ENCODE data around the gene TMEM51. TPM values are rescaled to one million over a fixed set of nuclear protein-coding genes. Genes with fewer than 3 reads are reported as not detected.

TMEM51 gene
- polyA plus RNA-seq, 1 donor from 2014 or later = 1.7 TPM

DNA sequence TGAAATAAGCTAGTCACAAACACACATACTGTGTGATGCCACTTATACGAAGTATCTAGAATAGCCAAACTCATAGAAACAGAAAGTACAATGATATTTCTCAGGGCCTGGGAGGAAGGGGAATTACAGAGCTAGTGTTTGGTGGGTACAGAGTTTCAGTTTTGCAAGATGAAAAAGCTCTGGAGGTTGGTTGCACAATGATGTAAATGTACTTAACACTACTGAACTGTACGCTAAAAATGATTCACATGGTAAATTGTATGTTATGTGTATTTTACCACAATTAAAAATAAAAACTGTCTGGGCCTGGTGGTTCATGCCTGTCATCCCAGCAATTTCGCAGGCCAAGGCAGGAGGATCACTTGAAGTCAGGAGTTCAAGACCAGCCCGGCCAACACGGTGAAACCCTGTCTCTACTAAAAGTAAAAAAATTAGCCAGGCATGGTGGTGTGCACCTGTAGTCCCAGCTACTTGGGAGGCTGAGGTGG lies 78.2 kb downstream of the TMEM51 start:
- TF ChIP-seq SMC3 (conservative IDR thresholded peaks at IDR 0.05; ENCODE audit: poor library complexity) (no peak), RAD21 (conservative IDR thresholded peaks at IDR 0.05) (no peak), MXI1 (conservative IDR thresholded peaks at IDR 0.05; ENCODE audit: poor library complexity, severe bottlenecking) (no peak), TAF1 (IDR thresholded peaks at IDR 0.05; ENCODE audit: low read depth) (no peak), POLR2AphosphoS5 (IDR thresholded peaks at IDR 0.05) (no peak), EZH2 (IDR thresholded peaks at IDR 0.05; ENCODE audit: borderline replicate concordance, insufficient read depth, low read length, poor library complexity, severe bottlenecking) (no peak), EP300 (conservative IDR thresholded peaks at IDR 0.05; ENCODE audit: poor library complexity, severe bottlenecking) (no peak)
- TF ChIP-seq, protein P1, sequence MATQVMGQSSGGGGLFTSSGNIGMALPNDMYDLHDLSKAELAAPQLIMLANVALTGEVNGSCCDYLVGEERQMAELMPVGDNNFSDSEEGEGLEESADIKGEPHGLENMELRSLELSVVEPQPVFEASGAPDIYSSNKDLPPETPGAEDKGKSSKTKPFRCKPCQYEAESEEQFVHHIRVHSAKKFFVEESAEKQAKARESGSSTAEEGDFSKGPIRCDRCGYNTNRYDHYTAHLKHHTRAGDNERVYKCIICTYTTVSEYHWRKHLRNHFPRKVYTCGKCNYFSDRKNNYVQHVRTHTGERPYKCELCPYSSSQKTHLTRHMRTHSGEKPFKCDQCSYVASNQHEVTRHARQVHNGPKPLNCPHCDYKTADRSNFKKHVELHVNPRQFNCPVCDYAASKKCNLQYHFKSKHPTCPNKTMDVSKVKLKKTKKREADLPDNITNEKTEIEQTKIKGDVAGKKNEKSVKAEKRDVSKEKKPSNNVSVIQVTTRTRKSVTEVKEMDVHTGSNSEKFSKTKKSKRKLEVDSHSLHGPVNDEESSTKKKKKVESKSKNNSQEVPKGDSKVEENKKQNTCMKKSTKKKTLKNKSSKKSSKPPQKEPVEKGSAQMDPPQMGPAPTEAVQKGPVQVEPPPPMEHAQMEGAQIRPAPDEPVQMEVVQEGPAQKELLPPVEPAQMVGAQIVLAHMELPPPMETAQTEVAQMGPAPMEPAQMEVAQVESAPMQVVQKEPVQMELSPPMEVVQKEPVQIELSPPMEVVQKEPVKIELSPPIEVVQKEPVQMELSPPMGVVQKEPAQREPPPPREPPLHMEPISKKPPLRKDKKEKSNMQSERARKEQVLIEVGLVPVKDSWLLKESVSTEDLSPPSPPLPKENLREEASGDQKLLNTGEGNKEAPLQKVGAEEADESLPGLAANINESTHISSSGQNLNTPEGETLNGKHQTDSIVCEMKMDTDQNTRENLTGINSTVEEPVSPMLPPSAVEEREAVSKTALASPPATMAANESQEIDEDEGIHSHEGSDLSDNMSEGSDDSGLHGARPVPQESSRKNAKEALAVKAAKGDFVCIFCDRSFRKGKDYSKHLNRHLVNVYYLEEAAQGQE (IDR thresholded peaks at IDR 0.05; ENCODE audit: borderline replicate concordance) = no peak
- TF ChIP-seq, protein P2, sequence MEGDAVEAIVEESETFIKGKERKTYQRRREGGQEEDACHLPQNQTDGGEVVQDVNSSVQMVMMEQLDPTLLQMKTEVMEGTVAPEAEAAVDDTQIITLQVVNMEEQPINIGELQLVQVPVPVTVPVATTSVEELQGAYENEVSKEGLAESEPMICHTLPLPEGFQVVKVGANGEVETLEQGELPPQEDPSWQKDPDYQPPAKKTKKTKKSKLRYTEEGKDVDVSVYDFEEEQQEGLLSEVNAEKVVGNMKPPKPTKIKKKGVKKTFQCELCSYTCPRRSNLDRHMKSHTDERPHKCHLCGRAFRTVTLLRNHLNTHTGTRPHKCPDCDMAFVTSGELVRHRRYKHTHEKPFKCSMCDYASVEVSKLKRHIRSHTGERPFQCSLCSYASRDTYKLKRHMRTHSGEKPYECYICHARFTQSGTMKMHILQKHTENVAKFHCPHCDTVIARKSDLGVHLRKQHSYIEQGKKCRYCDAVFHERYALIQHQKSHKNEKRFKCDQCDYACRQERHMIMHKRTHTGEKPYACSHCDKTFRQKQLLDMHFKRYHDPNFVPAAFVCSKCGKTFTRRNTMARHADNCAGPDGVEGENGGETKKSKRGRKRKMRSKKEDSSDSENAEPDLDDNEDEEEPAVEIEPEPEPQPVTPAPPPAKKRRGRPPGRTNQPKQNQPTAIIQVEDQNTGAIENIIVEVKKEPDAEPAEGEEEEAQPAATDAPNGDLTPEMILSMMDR (IDR thresholded peaks at IDR 0.05; ENCODE audit: poor library complexity, severe bottlenecking) = no peak
- Histone ChIP-seq H3K79me2 (replicated peaks; ENCODE audit: insufficient read depth, low read length) (no peaks in the 10 kb centered on the region), H3F3A (ENCODE audit: insufficient read depth, low read length, poor library complexity, severe bottlenecking) (no peaks in the 10 kb centered on the region), H2AFZ (ENCODE audit: low read depth, low read length) (no peak overlapping the region), H3K9me3 (ENCODE audit: low read length) (no peaks in the 10 kb centered on the region), H3K4me2 (ENCODE audit: low read length) (no peak overlapping the region), H3K9me2 (ENCODE audit: insufficient read depth, low read length) (no peaks in the 10 kb centered on the region), H3K27ac (ENCODE audit: low read length) (no peak overlapping the region), H3K27me3 (ENCODE audit: insufficient read depth, low read depth, low read length) (no peaks in the 10 kb centered on the region), H3K9ac (ENCODE audit: low read length) (no peak overlapping the region), H4K20me1 (ENCODE audit: insufficient read depth) (no peaks in the 10 kb centered on the region), H3K4me3 (ENCODE audit: low read length) (no peak overlapping the region), H3K36me3 (ENCODE audit: insufficient read depth, low read length) (no peaks in the 10 kb centered on the region)

DNA sequence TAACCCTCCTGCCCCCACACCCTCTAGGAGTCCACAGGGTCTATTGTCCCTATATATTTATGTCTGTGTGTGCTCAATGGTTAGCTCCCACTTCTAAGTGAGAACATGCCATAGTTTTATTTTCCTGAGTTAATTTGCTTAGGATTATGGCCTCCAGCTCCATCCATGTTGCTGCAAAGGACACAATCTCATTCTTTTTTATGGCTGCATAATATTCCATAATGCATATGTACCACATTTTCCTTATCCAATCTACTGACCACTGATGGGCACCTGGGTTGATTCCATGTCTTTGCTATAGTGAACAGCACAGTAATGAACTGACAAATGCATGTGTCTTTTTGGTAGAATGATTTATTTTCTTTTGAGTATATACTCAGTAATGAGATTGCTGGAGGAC lies 80.1 kb downstream of the TMEM51 start:
- no peak overlapping the region for H2AFZ ChIP-seq (ENCODE audit: low read depth, low read length)
- H3K36me3 ChIP-seq (ENCODE audit: insufficient read depth, low read length) = no peaks in the 10 kb centered on the region
- H3K79me2 ChIP-seq (replicated peaks; ENCODE audit: insufficient read depth, low read length) = no peaks in the 10 kb centered on the region
- H3K9ac ChIP-seq (ENCODE audit: low read length) = no peak overlapping the region
- no peaks in the 10 kb centered on the region for H3K9me3 ChIP-seq (ENCODE audit: low read length)
- TF ChIP-seq MXI1 (conservative IDR thresholded peaks at IDR 0.05; ENCODE audit: poor library complexity, severe bottlenecking) (no peak), POLR2AphosphoS5 (IDR thresholded peaks at IDR 0.05) (no peak), TAF1 (IDR thresholded peaks at IDR 0.05; ENCODE audit: low read depth) (no peak), EZH2 (IDR thresholded peaks at IDR 0.05; ENCODE audit: borderline replicate concordance, insufficient read depth, low read length, poor library complexity, severe bottlenecking) (no peak)
- H3K27me3 ChIP-seq (ENCODE audit: insufficient read depth, low read depth, low read length) = no peaks in the 10 kb centered on the region
- H3K27ac ChIP-seq (ENCODE audit: low read length) = no peak overlapping the region
- no peaks in the 10 kb centered on the region for H4K20me1 ChIP-seq (ENCODE audit: insufficient read depth)
- no peak overlapping the region for H3K4me3 ChIP-seq (ENCODE audit: low read length)
- no peaks in the 10 kb centered on the region for H3F3A ChIP-seq (ENCODE audit: insufficient read depth, low read length, poor library complexity, severe bottlenecking)
- H3K4me2 ChIP-seq (ENCODE audit: low read length) = no peak overlapping the region
- no peaks in the 10 kb centered on the region for H3K9me2 ChIP-seq (ENCODE audit: insufficient read depth, low read length)
